ENCODE results near the gene ANO7.

The ANO7 gene

DNA sequence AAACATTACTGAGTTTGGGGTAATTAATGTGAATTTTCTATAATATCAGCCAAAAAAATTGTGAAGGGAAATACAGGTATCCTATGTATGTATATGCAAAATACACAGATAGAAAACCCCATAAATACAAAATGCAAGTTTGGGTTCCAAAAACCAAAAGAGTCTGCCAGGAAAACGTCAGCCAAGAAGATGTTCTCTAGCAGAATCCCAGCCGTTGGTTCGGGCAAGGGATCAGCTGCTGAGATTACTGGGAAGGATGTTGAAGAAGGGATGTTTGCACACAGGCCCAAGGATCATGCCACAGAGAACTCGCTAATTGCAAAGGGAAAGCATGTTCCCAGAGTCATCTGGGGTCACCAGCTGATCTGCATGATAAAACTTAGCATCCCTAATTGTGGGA is 9.5 kb upstream of the ANO7 start:
- Histone ChIP-seq H3K9me3 (no peaks in the 10 kb centered on the region), H3K27me3 (no peaks in the 10 kb centered on the region), H3K4me3 (ENCODE audit: low read depth, low read length) (no peak overlapping the region), H3K4me1 (no peaks in the 10 kb centered on the region), H3K36me3 (peaks cover 12% of the 10 kb centered on the region; the same call in 1 of the 2 replicates)
- DNase-seq = no peak
- no peak for TF ChIP-seq CTCF (IDR thresholded peaks at IDR 0.05; ENCODE audit: low read depth, low read length)

DNA sequence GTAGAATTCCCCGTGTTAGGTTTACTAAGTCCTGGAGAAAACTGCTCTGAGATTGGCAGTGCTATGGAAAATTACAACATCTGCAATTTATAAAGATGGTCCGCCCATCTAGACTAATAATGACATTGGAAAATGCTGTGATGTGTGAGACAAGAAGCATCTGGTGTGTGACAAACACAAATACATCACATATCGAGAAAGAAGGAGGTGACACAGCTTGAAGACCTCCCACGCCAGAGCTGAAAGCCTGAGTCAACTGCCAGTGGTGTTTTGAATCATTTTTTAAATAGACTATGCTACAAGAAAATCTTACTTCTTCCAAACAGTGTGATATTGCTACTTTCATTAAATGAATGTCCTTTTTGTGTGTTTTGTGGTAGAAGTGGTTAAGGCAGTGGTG is 8.6 kb upstream of the ANO7 start:
- H3K9me3 ChIP-seq = no peaks in the 10 kb centered on the region
- H3K4me1 ChIP-seq = no peaks in the 10 kb centered on the region
- DNase-seq = no peak
- TF ChIP-seq CTCF (IDR thresholded peaks at IDR 0.05; ENCODE audit: low read depth, low read length) = no peak
- H3K4me3 ChIP-seq (ENCODE audit: low read depth, low read length) = no peak overlapping the region
- H3K36me3 ChIP-seq = peaks cover 11% of the 10 kb centered on the region; the same call in 1 of the 2 replicates
- H3K27me3 ChIP-seq = no peaks in the 10 kb centered on the region

DNA sequence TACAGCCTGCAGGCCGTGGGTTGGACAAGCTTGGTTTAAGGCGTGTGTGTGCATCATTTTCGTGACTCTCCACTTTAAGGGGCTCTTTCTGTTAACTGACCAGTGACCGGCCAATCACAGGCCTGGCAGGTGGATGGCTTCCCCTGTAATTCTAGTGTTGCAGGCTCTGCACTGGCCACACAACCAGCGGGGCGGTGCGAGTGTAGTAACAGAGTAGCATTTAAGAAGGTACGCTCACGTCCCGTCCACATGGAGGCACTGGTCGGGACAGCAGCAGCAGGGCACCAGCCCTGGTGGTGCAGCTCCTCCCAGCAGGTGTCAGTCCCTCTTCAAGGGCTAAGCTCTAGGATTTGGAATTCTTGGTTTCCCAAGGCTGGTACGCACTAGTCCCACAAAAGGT is 8.0 kb upstream of the ANO7 start:
- no peak for DNase-seq
- no peaks in the 10 kb centered on the region for H3K4me1 ChIP-seq
- peaks cover 6% of the 10 kb centered on the region; the same call in 1 of the 2 replicates for H3K36me3 ChIP-seq
- H3K9me3 ChIP-seq = no peaks in the 10 kb centered on the region
- no peak for TF ChIP-seq CTCF (IDR thresholded peaks at IDR 0.05; ENCODE audit: low read depth, low read length)
- H3K27me3 ChIP-seq = no peaks in the 10 kb centered on the region
- no peak overlapping the region for H3K4me3 ChIP-seq (ENCODE audit: low read depth, low read length)

- H3K36me3 ChIP-seq = peaks cover 6% of the 10 kb centered on the region; the same call in 1 of the 2 replicates
- no peak for TF ChIP-seq CTCF (IDR thresholded peaks at IDR 0.05; ENCODE audit: low read depth, low read length)
- H3K4me1 ChIP-seq = no peaks in the 10 kb centered on the region
- no peak overlapping the region for H3K4me3 ChIP-seq (ENCODE audit: low read depth, low read length)
- H3K27me3 ChIP-seq = no peaks in the 10 kb centered on the region
- H3K9me3 ChIP-seq = no peaks in the 10 kb centered on the region
- no peak for DNase-seq
Observed at GRCh38 chr2:241182126-241182525, 6.4 kb upstream of the ANO7 start.

DNA sequence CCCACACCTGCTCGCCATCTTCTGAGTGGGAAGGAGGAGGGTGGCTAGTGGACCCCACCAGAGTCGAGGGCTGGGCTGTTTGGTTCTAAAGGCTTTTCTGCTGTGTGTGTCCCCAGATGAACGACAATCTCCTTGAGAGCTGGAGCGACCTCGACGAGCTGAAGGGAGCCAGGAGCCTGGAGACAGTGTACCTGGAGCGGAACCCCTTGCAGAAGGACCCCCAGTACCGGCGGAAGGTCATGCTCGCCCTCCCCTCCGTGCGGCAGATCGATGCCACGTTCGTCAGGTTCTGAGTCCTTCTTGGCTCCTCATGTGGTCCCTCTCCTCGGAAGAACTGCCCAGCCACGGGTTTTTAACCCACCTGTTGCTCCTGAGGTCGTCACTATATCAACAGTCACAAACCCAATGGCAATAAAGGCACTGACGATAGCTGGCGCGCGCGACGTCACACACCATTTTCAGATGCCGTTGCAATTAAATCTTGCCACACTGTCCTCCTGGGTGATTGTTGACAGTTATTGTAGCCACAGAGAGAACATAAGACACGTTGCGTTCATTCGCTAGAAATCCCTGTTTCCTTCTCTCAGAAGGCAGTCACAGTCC is 5.8 kb upstream of the ANO7 start:
- Histone ChIP-seq H3K36me3 (peaks cover 6% of the 10 kb centered on the region; the same call in 1 of the 2 replicates), H3K9me3 (no peaks in the 10 kb centered on the region), H3K27me3 (no peaks in the 10 kb centered on the region), H3K4me3 (ENCODE audit: low read depth, low read length) (no peak overlapping the region), H3K4me1 (no peaks in the 10 kb centered on the region)
- no peak for TF ChIP-seq CTCF (IDR thresholded peaks at IDR 0.05; ENCODE audit: low read depth, low read length)
- DNase-seq = no peak

DNA sequence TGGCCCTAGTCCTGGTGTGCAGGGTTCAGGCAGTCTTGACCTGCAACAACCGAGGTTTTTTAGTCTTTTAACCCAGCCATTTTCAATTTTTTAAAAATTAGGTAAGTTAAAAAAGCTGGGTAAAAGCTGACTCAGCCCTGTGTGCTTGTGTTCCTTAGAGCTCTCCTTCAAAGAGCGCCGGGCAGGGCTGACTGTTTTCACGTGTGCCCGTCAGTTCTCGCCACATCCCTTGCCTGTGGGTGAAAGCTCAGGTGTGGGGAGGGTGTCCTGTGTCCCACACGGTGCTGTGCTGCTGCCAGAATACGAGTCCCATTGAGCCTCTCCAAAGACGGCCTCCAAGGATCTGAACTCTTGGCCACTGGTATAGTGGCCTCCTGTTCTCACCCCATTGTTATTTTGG is 5.3 kb upstream of the ANO7 start:
- Histone ChIP-seq H3K4me3 (ENCODE audit: low read depth, low read length) (no peak overlapping the region), H3K36me3 (peaks cover 6% of the 10 kb centered on the region; the same call in 1 of the 2 replicates), H3K9me3 (no peaks in the 10 kb centered on the region), H3K27me3 (no peaks in the 10 kb centered on the region), H3K4me1 (no peaks in the 10 kb centered on the region)
- no peak for TF ChIP-seq CTCF (IDR thresholded peaks at IDR 0.05; ENCODE audit: low read depth, low read length)
- DNase-seq = no peak

All from BE2C (cell line).